NT2/D1 (cell line): ENCODE data around the gene ZDHHC1.
"Not testable (repeated sequence)": the region's sequence is repeated elsewhere in the genome, so short reads cannot be mapped to it uniquely, and the experiment has no call there.

Experiments
- DNase-seq: peaks from one replicate; pipeline ENCODE4 v3.0.0-alpha.2; 2011; ENCODE audit warnings: low read depth, low spot score
- H3K27me3 ChIP-seq: 2 replicates; pipeline ENCODE4 v1.6.0; 2011; ENCODE audit warnings: mild to moderate bottlenecking; ENCODE audit not compliant: insufficient read length, insufficient read depth
- H3K36me3 ChIP-seq: 2 replicates; pipeline ENCODE4 v1.6.1; 2011; ENCODE audit warnings: mild to moderate bottlenecking, low read length, mixed read lengths; ENCODE audit not compliant: insufficient read depth, insufficient read length
- H3K4me1 ChIP-seq: 2 replicates; pipeline ENCODE4 v1.5.1; 2011; ENCODE audit not compliant: insufficient read depth, insufficient read length
- H3K4me3 ChIP-seq: 2 replicates; pipeline ENCODE4 v1.5.1; 2011; ENCODE audit warnings: low read depth; ENCODE audit not compliant: insufficient read length
- H3K9ac ChIP-seq: 2 replicates; pipeline ENCODE4 v1.6.0; 2011; ENCODE audit warnings: low read depth; ENCODE audit not compliant: insufficient read length
- H3K9me3 ChIP-seq: 2 replicates; pipeline ENCODE4 v1.5.1; 2011; ENCODE audit warnings: mild to moderate bottlenecking, low read length; ENCODE audit not compliant: insufficient read depth
- SUZ12 ChIP-seq: IDR thresholded peaks from 2 replicates; pipeline ENCODE4 v1.6.1; 2011; ENCODE audit not compliant: insufficient read length, insufficient read depth; ENCODE audit errors: extremely low read depth
- YY1 ChIP-seq: IDR thresholded peaks from 2 replicates; pipeline ENCODE4 v1.6.1; 2011; ENCODE audit not compliant: insufficient read length, insufficient read depth
- ZNF274 ChIP-seq: IDR thresholded peaks from 2 replicates; pipeline ENCODE4 v1.6.1; 2011; ENCODE audit warnings: mild to moderate bottlenecking, low read depth, low read length

ZDHHC1 gene

DNA sequence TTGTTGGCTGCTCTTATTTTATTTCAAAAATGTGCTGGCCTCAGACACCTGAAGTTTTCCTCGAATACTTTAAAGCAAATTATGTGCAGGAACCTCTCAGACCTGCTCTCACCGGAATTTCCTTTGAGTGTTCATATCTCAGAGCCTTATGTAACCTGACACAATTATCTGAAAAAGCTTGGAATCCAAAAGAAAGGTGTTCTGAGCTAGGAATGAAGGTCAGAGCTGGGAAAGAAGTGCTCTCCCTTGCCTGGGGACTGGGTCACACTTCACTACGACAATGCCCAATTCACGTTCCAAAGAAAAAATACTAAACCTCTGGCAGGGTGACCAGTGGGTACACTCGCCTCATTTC, 8.0 kb upstream of the ZDHHC1 start:
- peak overlapping the region; percentile 65 for H3K9ac ChIP-seq
- DNase-seq, result no peak
- H3K4me1 ChIP-seq, result peaks cover 27% of the 10 kb centered on the region
- TF ChIP-seq YY1 (no peak), ZNF274 (no peak), SUZ12 (no peak)
- H3K36me3 ChIP-seq, result no peaks in the 10 kb centered on the region
- H3K4me3 ChIP-seq, result peak overlapping the region; percentile 8
- H3K9me3 ChIP-seq, result no peaks in the 10 kb centered on the region
- H3K27me3 ChIP-seq, result peaks cover 9% of the 10 kb centered on the region

GRCh38 chr16:67423611-67424260, 7.5 kb upstream of the ZDHHC1 start:
- peaks cover 24% of the 10 kb centered on the region for H3K4me1 ChIP-seq
- no peak overlapping the region for H3K9ac ChIP-seq

GRCh38 chr16:67423015-67423414, 6.7 kb upstream of the ZDHHC1 start:
- no peak for DNase-seq
- Histone ChIP-seq H3K9ac (no peak overlapping the region), H3K4me3 (no peak overlapping the region), H3K27me3 (no peaks in the 10 kb centered on the region), H3K36me3 (no peaks in the 10 kb centered on the region), H3K4me1 (peaks cover 18% of the 10 kb centered on the region), H3K9me3 (no peaks in the 10 kb centered on the region)
- no peak for TF ChIP-seq ZNF274
- TF ChIP-seq YY1, result no peak
- TF ChIP-seq SUZ12, result no peak

More at GRCh38 chr16:67423611-67424260, 7.5 kb upstream of the ZDHHC1 start:
- DNase-seq, result peak; percentile 60
- Histone ChIP-seq H3K9me3 (no peaks in the 10 kb centered on the region), H3K27me3 (peaks cover 4% of the 10 kb centered on the region), H3K36me3 (no peaks in the 10 kb centered on the region), H3K4me3 (no peak overlapping the region)
- TF ChIP-seq ZNF274, result no peak
- TF ChIP-seq SUZ12, result no peak
- no peak for TF ChIP-seq YY1

- Histone ChIP-seq H3K9me3 (no peaks in the 10 kb centered on the region), H3K9ac (no peak overlapping the region), H3K36me3 (no peaks in the 10 kb centered on the region), H3K27me3 (peaks cover 6% of the 10 kb centered on the region), H3K4me1 (peaks cover 11% of the 10 kb centered on the region), H3K4me3 (no peak overlapping the region)
- peak; percentile 71 for DNase-seq
- no peak for TF ChIP-seq YY1
- TF ChIP-seq SUZ12, result no peak
- no peak for TF ChIP-seq ZNF274
These were observed 4.8 kb upstream of the ZDHHC1 start for GRCh38 chr16:67421030-67421429.

- Histone ChIP-seq H3K4me1 (peaks cover 9% of the 10 kb centered on the region), H3K36me3 (no peaks in the 10 kb centered on the region), H3K27me3 (peaks cover 6% of the 10 kb centered on the region), H3K9ac (no peak overlapping the region), H3K9me3 (no peaks in the 10 kb centered on the region), H3K4me3 (no peak overlapping the region)
- TF ChIP-seq SUZ12 (no peak), ZNF274 (no peak), YY1 (no peak)
- no peak for DNase-seq
These were observed 3.7 kb upstream of the ZDHHC1 start for GRCh38 chr16:67419931-67420330.

DNA sequence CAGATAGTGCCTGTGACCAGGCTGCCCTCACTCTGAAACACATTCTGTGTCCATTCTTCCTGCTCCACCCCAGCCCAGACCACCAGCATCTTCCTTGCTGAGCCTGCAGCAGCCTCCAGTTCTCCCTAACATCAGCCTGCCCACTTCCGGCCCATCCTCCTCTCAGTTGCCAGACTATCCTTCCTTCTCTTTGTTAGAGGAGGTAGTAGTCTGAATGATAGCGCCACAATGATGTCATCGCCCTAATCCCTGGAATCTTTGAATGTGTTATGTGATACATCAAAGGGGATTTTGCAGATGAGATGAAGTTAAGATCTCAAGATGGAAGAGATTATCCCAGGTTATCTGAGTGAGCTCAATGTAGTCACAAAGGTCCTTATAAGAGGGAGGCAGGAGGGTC, 3.2 kb upstream of the ZDHHC1 start:
- H3K27me3 ChIP-seq, result peaks cover 6% of the 10 kb centered on the region
- no peak for DNase-seq
- no peaks in the 10 kb centered on the region for H3K36me3 ChIP-seq

DNA sequence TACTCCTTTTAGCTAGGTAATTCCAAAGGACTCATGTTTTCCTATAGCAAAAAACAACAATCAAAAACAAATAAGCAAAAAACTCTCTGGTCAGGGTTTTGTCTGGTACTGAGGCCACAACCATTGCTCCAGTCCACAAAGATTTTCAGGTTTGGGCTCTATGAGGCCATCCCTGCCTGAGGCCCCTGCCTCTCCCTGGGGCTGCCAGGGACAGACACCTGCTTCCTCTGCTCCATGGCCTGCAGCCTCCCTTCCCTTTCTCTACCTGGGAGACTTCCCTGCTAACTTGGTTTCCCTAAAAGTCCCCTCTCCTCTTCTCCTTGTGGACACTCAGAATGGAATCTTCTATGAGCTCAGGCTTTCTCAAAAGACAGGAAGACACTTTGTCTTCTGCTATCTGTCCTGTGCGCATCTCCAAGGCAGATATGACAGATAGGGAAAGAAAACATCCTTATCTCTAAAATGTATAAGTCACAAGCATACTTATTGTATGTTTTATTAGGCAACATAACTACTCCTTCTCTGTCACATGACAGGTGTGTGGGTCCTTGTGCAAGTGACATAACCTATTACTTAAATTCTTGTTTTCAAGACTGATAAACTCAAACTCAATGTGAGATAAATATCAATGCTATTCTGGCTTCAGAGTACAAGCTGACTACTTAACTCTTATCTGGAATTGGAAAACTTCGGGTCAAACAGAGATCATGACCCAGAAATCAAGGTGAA, 1.2 kb upstream of the ZDHHC1 start:
- H3K36me3 ChIP-seq, result no peaks in the 10 kb centered on the region
- TF ChIP-seq SUZ12, result no peak
- TF ChIP-seq ZNF274, result no peak
- no peak for TF ChIP-seq YY1
- H3K9ac ChIP-seq, result no peak overlapping the region
- H3K9me3 ChIP-seq, result no peaks in the 10 kb centered on the region
- peaks cover 9% of the 10 kb centered on the region for H3K4me1 ChIP-seq
- peaks cover 6% of the 10 kb centered on the region for H3K27me3 ChIP-seq
- DNase-seq, result no peak
- H3K4me3 ChIP-seq, result no peak overlapping the region

More for the DNA sequence above, 3.2 kb upstream of the ZDHHC1 start:
- peaks cover 9% of the 10 kb centered on the region for H3K4me1 ChIP-seq
- no peak overlapping the region for H3K4me3 ChIP-seq
- TF ChIP-seq SUZ12 (no peak), YY1 (no peak), ZNF274 (no peak)
- H3K9ac ChIP-seq, result no peak overlapping the region
- H3K9me3 ChIP-seq, result no peaks in the 10 kb centered on the region

DNA sequence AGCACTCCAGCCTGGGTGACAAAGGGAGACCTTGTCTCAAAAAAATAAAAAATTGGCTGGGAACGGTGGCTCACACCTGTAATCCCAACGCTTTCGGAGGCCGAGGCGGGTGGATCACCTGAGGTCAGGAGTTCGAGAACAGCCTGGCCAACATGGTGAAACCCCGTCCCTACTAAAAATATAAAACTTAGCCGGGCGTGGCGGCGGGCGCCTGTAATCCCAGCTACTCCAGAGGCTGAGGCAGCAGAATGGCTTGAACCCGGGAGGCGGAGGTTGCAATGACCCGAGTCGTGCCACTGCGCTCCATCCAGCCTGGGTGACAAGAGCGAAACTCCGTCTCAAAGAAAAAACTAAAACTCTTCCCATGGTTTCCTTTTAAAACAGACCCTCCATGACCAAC, 856 bp downstream of the ZDHHC1 start:
- H3K36me3 ChIP-seq, H3K4me1 ChIP-seq, H3K27me3 ChIP-seq, DNase-seq, H3K9me3 ChIP-seq: not testable (repeated sequence)
- peak overlapping the region; percentile 85 for H3K9ac ChIP-seq
- H3K4me3 ChIP-seq, result peak overlapping the region; percentile 57
